Hepatocyte (in vitro differentiated cells): Measurements from ENCODE around the gene FAM13C. TPM values are rescaled to one million over a fixed set of nuclear protein-coding genes. Genes with fewer than 3 reads are reported as not detected.
A peak's percentile ranks its signal among the peaks of the same experiment; 100 is the strongest.

ENCODE experiments used
- DNase-seq: peaks from one replicate; pipeline ENCODE4 v3.0.0-alpha.2; 2016; ENCODE audit warnings: low spot score
- H2AFZ ChIP-seq: fragments of 200-600 bp; sonication (generic); 2 replicates; pipeline ENCODE4 v1.6.0; 2016; ENCODE audit warnings: antibody characterized with exemption, mild to moderate bottlenecking
- H3K27ac ChIP-seq: fragments of 200-600 bp; sonication (generic); 2 replicates; pipeline ENCODE4 v1.5.1; 2016; ENCODE audit warnings: mild to moderate bottlenecking
- H3K27me3 ChIP-seq: fragments of 200-600 bp; sonication (generic); 2 replicates; pipeline ENCODE4 v1.6.1; 2016
- H3K36me3 ChIP-seq: fragments of 200-600 bp; sonication (generic); replicated peaks from 2 replicates; pipeline ENCODE4 v1.5.1; 2016; ENCODE audit warnings: low read depth; ENCODE audit not compliant: insufficient read depth
- H3K4me1 ChIP-seq: fragments of 200-600 bp; sonication (generic); 2 replicates; pipeline ENCODE4 v1.5.1; 2016; ENCODE audit warnings: mild to moderate bottlenecking, moderate library complexity; ENCODE audit not compliant: insufficient read depth
- H3K4me2 ChIP-seq: fragments of 200-600 bp; sonication (generic); 2 replicates; pipeline ENCODE4 v1.6.0; 2016
- H3K4me3 ChIP-seq: fragments of 200-600 bp; sonication (generic); 2 replicates; pipeline ENCODE4 v1.5.1; 2016; ENCODE audit warnings: mild to moderate bottlenecking
- H3K79me2 ChIP-seq: fragments of 200-600 bp; sonication (generic); 2 replicates; pipeline ENCODE4 v1.6.0; 2017; ENCODE audit warnings: mild to moderate bottlenecking
- H3K9me2 ChIP-seq: fragments of 200-600 bp; sonication (generic); replicated peaks from 2 replicates; pipeline ENCODE4 v1.6.0; 2017; ENCODE audit warnings: mild to moderate bottlenecking; ENCODE audit not compliant: insufficient read depth
- H3K9me3 ChIP-seq: fragments of 200-600 bp; sonication (generic); 2 replicates; pipeline ENCODE4 v1.5.1; 2016; ENCODE audit warnings: low read depth, mild to moderate bottlenecking
- H4K20me1 ChIP-seq: fragments of 200-600 bp; sonication (generic); 2 replicates; pipeline ENCODE4 v1.6.0; 2016; ENCODE audit warnings: mild to moderate bottlenecking; ENCODE audit not compliant: insufficient read depth, poor library complexity, severe bottlenecking
- EZH2 ChIP-seq: fragments of 200-600 bp; sonication (generic); IDR thresholded peaks from 2 replicates; pipeline ENCODE4 v1.6.1; 2016; ENCODE audit warnings: antibody characterized with exemption, mild to moderate bottlenecking, borderline replicate concordance
- EZH2phosphoT487 ChIP-seq: fragments of 200-600 bp; sonication (generic); IDR thresholded peaks from one replicate; pipeline ENCODE4 v1.6.1; 2018; ENCODE audit warnings: antibody characterized with exemption, mild to moderate bottlenecking, low read depth, moderate library complexity; ENCODE audit not compliant: unreplicated experiment, severe bottlenecking
- WGBS: methylation state at CpG from one replicate; pipeline ENCODE4 v1.1.6; 2016; ENCODE audit warnings: low lambda C conversion rate; ENCODE audit errors: missing lambda C conversion rate; 5-methylcytosine and 5-hydroxymethylcytosine counted together
- polyA plus RNA-seq: library from polyadenylated mRNA; unstranded; fragments of >200 nt; fragmentation: Nextera tagmentation; extraction: Ambion mirVana; gene quantifications from 2 replicates; pipeline ENCODE4 v1.2.1, GENCODE V29; 2016
- total RNA-seq: library from RNA; depleted of rRNA; stranded (reverse); fragments of >200 nt; gene quantifications from 2 replicates; pipeline ENCODE4 v1.2.3, GENCODE V29; 2014
- TF ChIP-seq, protein P1 (sequence below): fragments of 200-600 bp; sonication (generic); IDR thresholded peaks from 2 replicates; pipeline ENCODE4 v1.5.1; 2016; ENCODE audit warnings: antibody characterized with exemption, mild to moderate bottlenecking; ENCODE audit not compliant: poor library complexity

FAM13C gene
- total and polyA plus RNA-seq, 2 experiments from 2014 or later: 2.2 to 3.1 TPM

- H3K27me3 ChIP-seq: no peaks in the 10 kb centered on the region
- no peaks in the 10 kb centered on the region for H3K9me3 ChIP-seq
- no peaks in the 10 kb centered on the region for H3K36me3 ChIP-seq
- no peaks in the 10 kb centered on the region for H3K9me2 ChIP-seq
- H4K20me1 ChIP-seq: no peaks in the 10 kb centered on the region
- no peak overlapping the region for H3K27ac ChIP-seq
- H3K79me2 ChIP-seq: no peaks in the 10 kb centered on the region
- H3K4me2 ChIP-seq: no peak overlapping the region
- H3K4me3 ChIP-seq: no peak overlapping the region
- H3K4me1 ChIP-seq: no peaks in the 10 kb centered on the region
- DNase-seq: no peak
- 92% methylated on average over 2 of the region's 2 CpGs for WGBS
- H2AFZ ChIP-seq: no peak overlapping the region
- TF ChIP-seq, protein P1, sequence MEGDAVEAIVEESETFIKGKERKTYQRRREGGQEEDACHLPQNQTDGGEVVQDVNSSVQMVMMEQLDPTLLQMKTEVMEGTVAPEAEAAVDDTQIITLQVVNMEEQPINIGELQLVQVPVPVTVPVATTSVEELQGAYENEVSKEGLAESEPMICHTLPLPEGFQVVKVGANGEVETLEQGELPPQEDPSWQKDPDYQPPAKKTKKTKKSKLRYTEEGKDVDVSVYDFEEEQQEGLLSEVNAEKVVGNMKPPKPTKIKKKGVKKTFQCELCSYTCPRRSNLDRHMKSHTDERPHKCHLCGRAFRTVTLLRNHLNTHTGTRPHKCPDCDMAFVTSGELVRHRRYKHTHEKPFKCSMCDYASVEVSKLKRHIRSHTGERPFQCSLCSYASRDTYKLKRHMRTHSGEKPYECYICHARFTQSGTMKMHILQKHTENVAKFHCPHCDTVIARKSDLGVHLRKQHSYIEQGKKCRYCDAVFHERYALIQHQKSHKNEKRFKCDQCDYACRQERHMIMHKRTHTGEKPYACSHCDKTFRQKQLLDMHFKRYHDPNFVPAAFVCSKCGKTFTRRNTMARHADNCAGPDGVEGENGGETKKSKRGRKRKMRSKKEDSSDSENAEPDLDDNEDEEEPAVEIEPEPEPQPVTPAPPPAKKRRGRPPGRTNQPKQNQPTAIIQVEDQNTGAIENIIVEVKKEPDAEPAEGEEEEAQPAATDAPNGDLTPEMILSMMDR: no peak
- TF ChIP-seq EZH2 (no peak), EZH2phosphoT487 (no peak)
Observed at GRCh38 chr10:59350558-59350957, 11.8 kb downstream of the FAM13C start.

DNA sequence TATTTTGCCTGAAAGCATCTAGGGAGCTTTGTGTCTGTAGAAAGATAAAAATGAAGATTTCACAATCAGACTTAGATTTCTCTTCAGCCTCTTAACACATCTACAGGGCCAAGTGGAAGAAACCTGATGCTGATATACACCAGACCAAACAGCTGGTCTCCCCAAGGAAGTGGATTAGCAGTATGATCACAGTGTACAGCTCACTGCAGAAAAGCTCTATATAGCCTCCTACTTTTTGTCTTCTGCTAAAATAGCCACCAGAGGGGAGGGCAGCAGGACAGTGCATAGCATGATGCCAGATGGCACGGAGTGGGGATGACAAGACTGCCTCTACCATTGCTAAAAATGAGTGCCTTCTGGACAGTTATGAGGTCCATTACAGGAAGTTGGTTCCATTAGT is 16.0 kb downstream of the FAM13C start:
- Histone ChIP-seq H3K9me2 (no peaks in the 10 kb centered on the region), H3K27ac (no peak overlapping the region), H3K4me2 (no peak overlapping the region), H3K4me1 (no peaks in the 10 kb centered on the region), H3K79me2 (no peaks in the 10 kb centered on the region), H3K27me3 (no peaks in the 10 kb centered on the region), H3K4me3 (no peak overlapping the region), H2AFZ (no peak overlapping the region), H3K36me3 (no peaks in the 10 kb centered on the region), H3K9me3 (no peaks in the 10 kb centered on the region), H4K20me1 (no peaks in the 10 kb centered on the region)
- WGBS: 84% methylated on average over 1 of the region's 1 CpG
- peak; percentile 8 for DNase-seq
- TF ChIP-seq EZH2: no peak
- no peak for TF ChIP-seq EZH2phosphoT487
- TF ChIP-seq, protein P1: no peak

- Histone ChIP-seq H3K9me3 (no peaks in the 10 kb centered on the region), H3K4me1 (peaks cover under 1% of the 10 kb centered on the region), H3K4me2 (no peak overlapping the region), H3K4me3 (no peak overlapping the region), H3K79me2 (no peaks in the 10 kb centered on the region), H3K27ac (no peak overlapping the region), H3K9me2 (no peaks in the 10 kb centered on the region), H3K27me3 (no peaks in the 10 kb centered on the region), H3K36me3 (no peaks in the 10 kb centered on the region), H2AFZ (no peak overlapping the region), H4K20me1 (no peaks in the 10 kb centered on the region)
- no peak for DNase-seq
- WGBS: 100% methylated on average over 1 of the region's 1 CpG
- no peak for TF ChIP-seq EZH2phosphoT487
- TF ChIP-seq, protein P1: no peak
Observed at GRCh38 chr10:59342723-59343122, 19.6 kb downstream of the FAM13C start.

DNA sequence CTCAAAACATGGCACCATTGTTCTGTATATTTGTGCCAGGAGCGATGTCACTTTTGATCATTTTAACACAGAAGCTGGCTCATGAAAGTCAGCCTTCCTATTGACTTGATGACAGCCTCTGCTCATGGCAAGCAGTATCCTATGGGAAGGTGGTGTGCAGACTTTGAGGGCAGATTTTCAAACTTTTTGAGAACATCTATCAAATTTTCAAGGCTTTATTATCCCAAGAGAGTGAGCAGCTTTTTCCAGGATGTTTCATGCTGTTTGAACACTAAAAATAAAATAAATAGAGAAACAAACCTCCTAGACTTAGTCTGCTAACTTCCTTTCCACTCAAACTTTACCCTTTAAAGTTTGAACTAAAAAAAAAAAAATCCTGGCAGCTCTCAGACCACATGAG is 20.3 kb downstream of the FAM13C start:
- no peaks in the 10 kb centered on the region for H3K36me3 ChIP-seq
- WGBS: 75% methylated on average over 1 of the region's 1 CpG
- H2AFZ ChIP-seq: no peak overlapping the region
- no peaks in the 10 kb centered on the region for H3K79me2 ChIP-seq
- no peaks in the 10 kb centered on the region for H3K9me3 ChIP-seq
- no peak overlapping the region for H3K4me3 ChIP-seq
- H3K4me2 ChIP-seq: no peak overlapping the region
- peaks cover 8% of the 10 kb centered on the region for H3K4me1 ChIP-seq
- no peaks in the 10 kb centered on the region for H3K27me3 ChIP-seq
- TF ChIP-seq EZH2phosphoT487 (no peak), EZH2 (no peak)
- TF ChIP-seq, protein P1: no peak
- DNase-seq: no peak
- no peak overlapping the region for H3K27ac ChIP-seq
- no peaks in the 10 kb centered on the region for H4K20me1 ChIP-seq
- no peaks in the 10 kb centered on the region for H3K9me2 ChIP-seq
